Measurements from ENCODE around the gene CALN1. TPM values are rescaled to one million over a fixed set of nuclear protein-coding genes. Genes with fewer than 3 reads are reported as not detected.
A peak's percentile ranks its signal among the peaks of the same experiment; 100 is the strongest.

Gene CALN1
- total RNA-seq, 1 experiment from 2014 or later = 0.05 TPM

DNA sequence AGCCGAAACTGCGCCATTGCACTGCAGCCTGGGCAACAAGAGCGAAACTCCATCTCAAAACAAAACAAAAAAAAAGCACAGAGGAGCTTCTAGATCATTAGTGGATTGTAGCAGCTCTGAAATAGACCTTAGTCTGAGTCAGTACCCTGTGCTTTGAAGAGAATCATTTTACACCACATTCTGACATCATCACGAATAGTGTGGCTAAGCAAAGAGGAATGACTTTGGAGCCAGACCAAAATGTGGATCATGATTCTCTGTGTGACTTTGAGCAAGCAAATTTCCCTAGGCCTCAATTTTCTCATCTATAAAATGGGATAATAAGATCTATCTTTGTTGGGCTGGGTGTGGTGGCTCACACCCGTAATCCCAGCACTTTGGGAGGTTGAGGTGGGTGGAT lies 618.9 kb downstream of the CALN1 start:
- Histone ChIP-seq H3K27ac (ENCODE audit: low read length) (no peak overlapping the region), H3K4me3 (ENCODE audit: low read depth in 2 of 2, low read length in 2 of 2) (no peak overlapping the region), H3K9me3 (ENCODE audit: control insufficient read depth, insufficient read depth, low read depth, low read length) (no peaks in the 10 kb centered on the region), H3K4me1 (ENCODE audit: control insufficient read depth, insufficient read depth, low read length) (no peaks in the 10 kb centered on the region), H3K36me3 (ENCODE audit: control insufficient read depth, insufficient read depth, low read length) (no peaks in the 10 kb centered on the region), H3K27me3 (ENCODE audit: control insufficient read depth, insufficient read depth, low read length) (no peaks in the 10 kb centered on the region)
- in situ Hi-C loops (cut with HindIII; ENCODE audit: low pct_unique_long_range_greater_than_20kb, low sequenced_read_pairs) (no loop called here), intact Hi-C loops (cut with micrococcal nuclease; ENCODE audit: unreplicated experiment) (no loop called here)
- DNase-seq (ENCODE audit: low read depth, low spot score) = peak; percentile 10
- POLR2A ChIA-PET = no interaction called here
- no TSS peak for BruUV-seq (replicated peaks)
- TF ChIP-seq TCF7L2 (IDR thresholded peaks at IDR 0.05; ENCODE audit: low read depth, low read length) = no peak
- CTCF ChIA-PET = no interaction called here
- no peak for ATAC-seq

- no peaks in the 10 kb centered on the region for H3K36me3 ChIP-seq (ENCODE audit: control insufficient read depth, insufficient read depth, low read length)
- no peak for TF ChIP-seq TCF7L2 (IDR thresholded peaks at IDR 0.05; ENCODE audit: low read depth, low read length)
- no peak for TF ChIP-seq SIN3A (IDR thresholded peaks at IDR 0.05; ENCODE audit: borderline replicate concordance, insufficient read depth, low read depth, low read length)
- TF ChIP-seq, protein P1, sequence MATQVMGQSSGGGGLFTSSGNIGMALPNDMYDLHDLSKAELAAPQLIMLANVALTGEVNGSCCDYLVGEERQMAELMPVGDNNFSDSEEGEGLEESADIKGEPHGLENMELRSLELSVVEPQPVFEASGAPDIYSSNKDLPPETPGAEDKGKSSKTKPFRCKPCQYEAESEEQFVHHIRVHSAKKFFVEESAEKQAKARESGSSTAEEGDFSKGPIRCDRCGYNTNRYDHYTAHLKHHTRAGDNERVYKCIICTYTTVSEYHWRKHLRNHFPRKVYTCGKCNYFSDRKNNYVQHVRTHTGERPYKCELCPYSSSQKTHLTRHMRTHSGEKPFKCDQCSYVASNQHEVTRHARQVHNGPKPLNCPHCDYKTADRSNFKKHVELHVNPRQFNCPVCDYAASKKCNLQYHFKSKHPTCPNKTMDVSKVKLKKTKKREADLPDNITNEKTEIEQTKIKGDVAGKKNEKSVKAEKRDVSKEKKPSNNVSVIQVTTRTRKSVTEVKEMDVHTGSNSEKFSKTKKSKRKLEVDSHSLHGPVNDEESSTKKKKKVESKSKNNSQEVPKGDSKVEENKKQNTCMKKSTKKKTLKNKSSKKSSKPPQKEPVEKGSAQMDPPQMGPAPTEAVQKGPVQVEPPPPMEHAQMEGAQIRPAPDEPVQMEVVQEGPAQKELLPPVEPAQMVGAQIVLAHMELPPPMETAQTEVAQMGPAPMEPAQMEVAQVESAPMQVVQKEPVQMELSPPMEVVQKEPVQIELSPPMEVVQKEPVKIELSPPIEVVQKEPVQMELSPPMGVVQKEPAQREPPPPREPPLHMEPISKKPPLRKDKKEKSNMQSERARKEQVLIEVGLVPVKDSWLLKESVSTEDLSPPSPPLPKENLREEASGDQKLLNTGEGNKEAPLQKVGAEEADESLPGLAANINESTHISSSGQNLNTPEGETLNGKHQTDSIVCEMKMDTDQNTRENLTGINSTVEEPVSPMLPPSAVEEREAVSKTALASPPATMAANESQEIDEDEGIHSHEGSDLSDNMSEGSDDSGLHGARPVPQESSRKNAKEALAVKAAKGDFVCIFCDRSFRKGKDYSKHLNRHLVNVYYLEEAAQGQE (IDR thresholded peaks at IDR 0.05; ENCODE audit: insufficient read depth in 1 of 2, low read depth in 2 of 2, low read length in 1 of 2) = no peak
- no peak for TF ChIP-seq CTCF (IDR thresholded peaks at IDR 0.05)
- TF ChIP-seq POLR2AphosphoS5 (IDR thresholded peaks at IDR 0.05; ENCODE audit: low read depth, low read length) = no peak
- no peak overlapping the region for H3K27ac ChIP-seq (ENCODE audit: low read length)
- in situ Hi-C loops (cut with HindIII; ENCODE audit: low pct_unique_long_range_greater_than_20kb, low sequenced_read_pairs) (no loop called here), intact Hi-C loops (cut with micrococcal nuclease; ENCODE audit: unreplicated experiment) (no loop called here)
- 0 out of 2 replicates have a peak, but pooled peaks cover 3% of the 10 kb centered on the region for H3K9me3 ChIP-seq (ENCODE audit: control insufficient read depth, insufficient read depth, low read depth, low read length)
- no peaks in the 10 kb centered on the region for H3K27me3 ChIP-seq (ENCODE audit: control insufficient read depth, insufficient read depth, low read length)
- POLR2A ChIA-PET = no interaction called here
- DNase-seq (ENCODE audit: low read depth, low spot score) (no peak), ATAC-seq (no peak)
- no peaks in the 10 kb centered on the region for H3K4me1 ChIP-seq (ENCODE audit: control insufficient read depth, insufficient read depth, low read length)
- BruUV-seq (replicated peaks) = no TSS peak
- CTCF ChIA-PET = no interaction called here
- H3K4me3 ChIP-seq (ENCODE audit: low read depth in 2 of 2, low read length in 2 of 2) = no peak overlapping the region
These were observed 624.6 kb downstream of the CALN1 start for GRCh38 chr7:71787513-71787912.

DNA sequence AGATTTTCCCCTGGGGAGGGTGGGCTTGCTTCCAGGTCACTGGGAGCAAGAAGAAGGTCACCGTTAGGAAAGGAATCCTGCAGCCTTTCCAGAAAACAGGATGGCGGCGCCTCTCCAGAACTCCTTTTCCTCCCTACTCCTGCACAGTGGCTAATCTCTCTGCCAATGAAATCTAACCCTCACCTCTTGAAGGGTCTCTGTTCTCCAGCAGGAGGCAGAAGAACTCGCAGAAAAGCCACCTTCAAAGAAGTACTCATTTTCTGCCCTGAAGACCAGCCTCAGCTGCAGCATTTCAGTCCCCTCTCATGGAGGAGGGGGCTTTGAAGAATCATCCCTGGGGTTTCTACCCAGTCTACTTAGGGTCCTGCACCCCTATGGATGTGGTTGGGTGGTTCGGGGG lies 626.9 kb downstream of the CALN1 start:
- TF ChIP-seq CTCF (IDR thresholded peaks at IDR 0.05) (no peak), TCF7L2 (IDR thresholded peaks at IDR 0.05; ENCODE audit: low read depth, low read length) (no peak), SIN3A (IDR thresholded peaks at IDR 0.05; ENCODE audit: borderline replicate concordance, insufficient read depth, low read depth, low read length) (no peak), POLR2AphosphoS5 (IDR thresholded peaks at IDR 0.05; ENCODE audit: low read depth, low read length) (no peak)
- TF ChIP-seq, protein P1 (IDR thresholded peaks at IDR 0.05; ENCODE audit: insufficient read depth in 1 of 2, low read depth in 2 of 2, low read length in 1 of 2) = no peak
- in situ Hi-C loops (cut with HindIII; ENCODE audit: low pct_unique_long_range_greater_than_20kb, low sequenced_read_pairs) = no loop called here
- no peak for ATAC-seq
- no peak overlapping the region for H3K27ac ChIP-seq (ENCODE audit: low read length)
- POLR2A ChIA-PET = no interaction called here
- BruUV-seq (replicated peaks) = no TSS peak
- no peaks in the 10 kb centered on the region for H3K4me1 ChIP-seq (ENCODE audit: control insufficient read depth, insufficient read depth, low read length)
- CTCF ChIA-PET = no interaction called here
- DNase-seq (ENCODE audit: low read depth, low spot score) = no peak
- no peaks in the 10 kb centered on the region for H3K36me3 ChIP-seq (ENCODE audit: control insufficient read depth, insufficient read depth, low read length)
- no peaks in the 10 kb centered on the region; the same call in 1 of the 2 replicates for H3K27me3 ChIP-seq (ENCODE audit: control insufficient read depth, insufficient read depth, low read length)
- 0 out of 2 replicates have a peak, but pooled peaks cover 3% of the 10 kb centered on the region for H3K9me3 ChIP-seq (ENCODE audit: control insufficient read depth, insufficient read depth, low read depth, low read length)
- no peak overlapping the region for H3K4me3 ChIP-seq (ENCODE audit: low read depth in 2 of 2, low read length in 2 of 2)
- intact Hi-C loops (cut with micrococcal nuclease; ENCODE audit: unreplicated experiment) = no loop called here

Measured in Panc1 (cell line).